GM18508 (cell line): ENCODE data around the gene LILRB4.
"Not testable (repeated sequence)": the region's sequence is repeated elsewhere in the genome, so short reads cannot be mapped to it uniquely, and the experiment has no call there.

Experiments used
- ATAC-seq: cut with Tn5 transposase; IDR thresholded peaks from one replicate; pipeline ENCODE4 v1.9.1; 2021; ENCODE audit warnings: moderate number of reproducible peaks; ENCODE audit not compliant: insufficient read depth, unreplicated experiment

Gene LILRB4

DNA sequence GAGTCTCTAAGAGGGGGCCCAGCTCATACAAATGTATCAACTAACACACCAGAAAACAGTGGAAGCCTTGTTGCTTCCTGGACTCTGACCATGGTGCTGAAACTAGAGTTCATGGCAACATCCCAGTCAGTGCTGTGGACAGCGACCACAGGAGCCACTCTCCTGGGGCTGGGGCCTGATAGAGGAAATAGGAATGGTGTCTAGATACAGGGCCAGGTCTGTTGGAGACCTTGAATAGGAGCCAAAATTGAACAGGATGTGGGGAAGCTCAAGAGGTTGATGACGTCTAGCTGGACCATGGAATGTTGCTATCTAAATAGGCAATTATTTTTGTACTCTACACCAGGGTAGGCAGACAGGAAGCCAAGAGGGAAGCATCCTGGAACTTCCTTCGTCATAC, 21.7 kb downstream of the LILRB4 start:
- ATAC-seq: no peak

DNA sequence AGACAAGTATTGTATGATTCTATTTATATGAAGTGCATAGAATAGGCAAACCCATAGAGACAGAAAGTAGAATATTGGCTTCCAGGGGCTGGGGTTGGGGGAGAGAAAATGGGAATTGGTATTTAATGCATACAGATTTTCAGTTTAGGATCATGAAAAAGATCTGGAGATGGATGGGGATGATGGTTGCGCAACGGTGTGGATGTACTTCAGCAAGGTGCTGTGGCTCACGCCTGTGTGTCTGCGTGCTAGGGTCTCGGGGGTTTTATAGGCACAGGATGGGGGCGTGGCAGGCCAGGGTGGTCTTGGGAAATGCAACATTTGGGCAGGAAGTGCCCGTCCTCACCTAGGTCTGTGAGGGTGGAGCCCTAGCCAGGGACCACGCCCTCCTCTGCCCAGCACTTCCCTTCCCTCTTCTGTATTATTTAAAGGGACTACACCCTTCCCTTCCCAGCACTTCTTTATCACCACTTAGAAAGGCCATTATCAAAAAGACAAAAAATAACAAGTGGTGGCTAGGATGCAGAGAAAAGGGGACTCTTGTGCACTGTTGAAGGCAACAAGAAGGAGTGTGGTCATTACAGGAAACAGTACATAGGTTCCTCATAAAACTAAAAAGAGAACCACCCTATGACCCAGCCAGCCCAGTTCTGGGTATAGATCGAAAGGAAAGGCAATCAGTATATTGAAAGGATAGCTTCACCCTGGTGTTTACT, 29.0 kb downstream of the LILRB4 start:
- ATAC-seq: no peak

- no peak for ATAC-seq
Measured at GRCh38 chr19:54692298-54692615, 29.5 kb downstream of the LILRB4 start.

DNA sequence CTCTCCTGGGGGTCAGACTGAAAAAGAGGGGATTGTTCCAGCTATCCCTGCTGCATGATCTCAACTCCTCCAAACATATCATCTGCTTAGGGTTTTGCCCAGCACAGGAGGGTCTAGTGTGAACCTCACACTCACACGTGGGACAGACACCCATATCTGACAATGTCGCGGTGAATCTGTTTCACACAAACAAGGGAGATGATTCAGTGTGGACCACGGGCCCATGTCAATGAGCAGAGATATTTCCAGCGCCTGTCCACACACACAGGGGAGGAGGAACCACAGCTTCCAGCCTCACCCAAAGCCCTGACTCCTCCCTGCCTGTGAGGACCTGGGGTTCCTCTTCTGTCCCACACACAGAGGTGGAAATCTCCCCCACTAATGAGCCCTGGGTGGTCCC, 31.9 kb downstream of the LILRB4 start:
- ATAC-seq: no peak

DNA sequence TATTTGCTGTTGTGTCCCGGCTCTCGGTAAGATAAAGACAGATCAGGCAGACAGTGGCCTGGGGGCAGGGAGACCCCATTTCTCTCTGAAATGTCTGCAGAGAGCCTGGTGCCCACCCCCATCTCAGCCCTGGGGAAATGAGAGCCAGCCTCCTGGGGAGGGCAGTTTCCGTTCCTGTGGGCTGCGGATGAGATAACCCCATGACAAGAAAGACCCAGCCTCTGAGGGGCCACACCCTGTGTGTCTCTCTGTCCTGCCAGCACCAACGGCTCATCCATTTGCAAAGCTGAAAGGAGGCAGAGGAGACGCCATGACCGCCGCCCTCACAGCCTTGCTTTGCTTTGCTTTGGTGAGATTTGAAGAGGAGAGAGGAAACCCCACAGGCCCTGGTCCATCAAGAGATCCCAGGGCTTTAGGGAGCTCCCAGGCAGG, 33.3 kb downstream of the LILRB4 start:
- ATAC-seq: no peak

GRCh38 chr19:54696766-54697165, 34.0 kb downstream of the LILRB4 start:
- ATAC-seq: no peak

- not testable (repeated sequence) for ATAC-seq
Measured at GRCh38 chr19:54697716-54698115, 34.9 kb downstream of the LILRB4 start.

GRCh38 chr19:54704928-54705327, 42.1 kb downstream of the LILRB4 start:
- no peak for ATAC-seq

- ATAC-seq: no peak
Measured at GRCh38 chr19:54707962-54708361, 45.2 kb downstream of the LILRB4 start.

- ATAC-seq: no peak
Measured at GRCh38 chr19:54708781-54709180, 46.0 kb downstream of the LILRB4 start.

DNA sequence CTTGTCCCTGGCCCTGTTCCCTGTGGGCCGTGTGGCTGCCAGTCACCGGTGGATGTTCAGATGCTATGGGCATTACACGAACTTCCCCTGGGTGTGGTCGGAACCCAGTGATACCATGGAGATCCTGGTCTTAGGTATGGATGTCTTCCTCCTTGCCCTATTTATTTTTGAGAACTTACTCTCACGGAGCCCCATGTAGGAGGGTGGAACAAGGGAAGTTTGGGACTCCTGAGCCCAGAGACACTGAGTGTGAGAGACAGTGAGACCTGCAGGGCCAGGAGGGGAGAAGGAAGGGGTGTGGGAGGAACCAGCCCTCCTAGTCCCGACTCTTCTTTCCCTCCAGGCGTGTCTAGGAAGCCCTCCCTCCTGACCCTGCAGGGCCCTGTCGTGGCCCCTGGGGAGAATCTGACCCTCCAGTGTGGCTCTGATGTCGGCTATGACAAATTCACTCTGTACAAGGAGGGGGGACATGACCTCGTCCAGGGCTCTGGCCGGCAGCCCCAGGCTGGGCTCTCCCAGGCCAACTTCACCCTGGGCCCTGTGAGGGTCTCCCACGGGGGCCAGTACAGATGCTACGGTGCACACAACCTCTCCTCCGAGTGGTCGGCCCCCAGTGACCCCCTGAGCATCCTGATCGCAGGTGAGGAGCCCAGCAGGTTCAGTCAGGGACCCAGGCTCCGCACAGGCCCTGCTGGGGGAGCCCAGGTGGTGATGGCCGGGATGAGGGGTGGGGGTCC, 46.6 kb downstream of the LILRB4 start:
- ATAC-seq: no peak

DNA sequence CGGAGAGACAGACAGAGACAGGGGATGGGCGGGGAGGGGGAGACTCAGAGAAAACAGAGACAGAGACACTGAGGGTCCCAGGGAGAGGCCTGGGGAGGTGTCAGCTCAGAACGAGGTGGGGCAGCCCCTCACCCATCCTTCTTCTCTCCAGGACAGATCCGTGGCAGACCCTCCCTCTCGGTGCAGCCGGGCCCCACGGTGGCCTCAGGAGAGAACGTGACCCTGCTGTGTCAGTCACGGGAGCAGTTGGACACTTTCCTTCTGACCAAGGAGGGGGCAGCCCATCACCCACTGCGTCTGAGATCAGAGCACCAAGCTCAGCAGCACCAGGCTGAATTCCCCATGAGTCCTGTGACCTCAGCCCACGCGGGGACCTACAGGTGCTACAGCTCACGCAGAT, 47.2 kb downstream of the LILRB4 start:
- not testable (repeated sequence) for ATAC-seq
